HuH-7 (cell line): ENCODE results near the gene FAM193A.
"Not testable (repeated sequence)": the region's sequence is repeated elsewhere in the genome, so short reads cannot be mapped to it uniquely, and the experiment has no call there.

Experiments used
- DNase-seq: peaks from one replicate; pipeline ENCODE4 v3.0.0; 2011; ENCODE audit warnings: low spot score

FAM193A gene

DNA sequence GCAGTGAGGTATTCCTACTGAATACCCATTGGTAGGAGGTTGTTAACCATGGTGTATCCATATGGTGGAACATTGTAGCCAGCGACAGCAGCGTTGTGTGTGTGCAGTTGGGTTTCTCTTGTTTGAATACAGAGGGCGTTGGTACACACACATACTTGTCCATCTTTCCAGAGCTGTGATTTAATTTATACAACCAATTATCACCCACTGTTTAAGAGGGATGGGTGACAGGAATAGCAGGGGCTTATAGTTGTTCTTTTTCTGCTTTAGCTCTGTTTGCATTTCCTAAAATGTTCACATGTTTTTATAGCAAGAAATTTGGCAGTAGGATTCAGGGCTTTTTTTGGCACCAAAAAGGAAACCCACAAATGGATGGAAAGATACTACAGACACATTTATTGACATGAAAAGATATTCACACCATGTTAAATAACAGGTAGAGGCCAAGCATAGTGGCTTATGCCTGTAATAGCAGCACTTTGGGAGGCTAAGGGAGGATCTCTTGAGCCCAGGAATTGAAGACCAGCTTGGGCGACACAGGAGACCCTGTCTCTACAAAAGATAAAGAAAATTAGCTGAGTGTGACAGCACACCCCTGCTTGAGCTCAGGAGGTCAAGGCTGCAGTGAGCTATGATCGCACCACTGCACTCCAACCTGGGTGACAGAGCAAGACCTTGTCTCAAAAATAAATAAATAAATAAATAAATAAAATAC is 159.1 kb downstream of the FAM193A start:
- no peak for DNase-seq

GRCh38 chr4:2696423-2696822 is 160.0 kb downstream of the FAM193A start:
- DNase-seq, result no peak

DNA sequence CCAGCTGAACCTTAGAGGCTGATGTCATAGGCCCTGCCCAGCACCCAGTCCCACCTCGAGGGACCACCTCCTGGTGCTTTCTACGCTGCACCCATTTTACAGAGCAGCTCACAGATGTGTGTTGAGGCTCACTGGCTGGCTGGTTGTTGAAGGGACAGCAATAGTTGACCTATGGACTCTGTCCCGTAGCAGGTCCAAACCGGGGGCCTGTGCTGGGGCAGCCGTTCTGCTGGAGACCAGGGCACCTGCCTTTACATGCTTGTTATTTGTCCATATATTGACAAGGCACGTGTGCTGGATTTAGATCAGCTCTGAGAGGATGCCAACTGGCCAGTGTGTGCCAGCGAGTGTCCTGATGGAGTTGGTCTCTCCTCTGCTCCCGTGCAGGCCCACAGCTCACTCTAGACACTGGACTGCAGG is 161.6 kb downstream of the FAM193A start:
- no peak for DNase-seq

DNA sequence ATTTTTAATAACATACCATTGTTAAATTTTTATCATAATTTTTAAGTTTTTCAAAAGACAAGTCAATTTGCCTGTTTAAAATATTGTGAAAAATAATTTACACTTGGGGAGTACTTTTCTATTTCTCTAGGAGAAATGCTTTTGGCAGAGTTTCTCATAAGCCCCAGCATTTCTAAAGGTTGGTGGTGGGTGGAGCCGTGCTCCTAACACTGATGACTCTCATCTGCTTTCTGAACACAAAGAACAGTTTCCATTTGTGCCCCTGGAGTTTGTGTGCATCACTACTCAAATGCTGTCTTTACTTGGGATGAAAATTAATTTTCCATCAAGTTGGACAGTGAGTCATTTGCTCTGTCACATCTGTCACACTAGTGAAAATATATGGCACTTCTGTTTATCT is 162.1 kb downstream of the FAM193A start:
- no peak for DNase-seq

- no peak for DNase-seq
Measured at GRCh38 chr4:2698951-2699505, 162.6 kb downstream of the FAM193A start.

DNA sequence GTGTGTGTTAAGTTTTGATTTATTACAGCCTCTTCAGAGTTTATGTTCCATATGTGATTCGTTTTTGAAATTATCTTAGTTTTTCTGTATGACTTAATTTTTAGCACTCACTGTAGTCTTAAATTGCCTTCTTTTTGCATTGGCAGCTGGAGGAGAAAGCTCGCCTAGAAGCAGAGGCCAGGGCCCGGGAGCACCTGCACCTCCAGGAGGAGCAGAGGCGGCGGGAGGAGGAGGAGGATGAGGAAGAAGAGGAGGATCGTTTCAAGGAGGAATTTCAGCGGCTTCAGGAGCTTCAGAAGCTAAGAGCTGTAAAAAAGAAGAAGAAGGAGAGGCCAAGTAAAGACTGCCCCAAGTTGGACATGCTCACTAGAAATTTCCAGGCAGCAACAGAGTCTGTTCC is 163.1 kb downstream of the FAM193A start:
- DNase-seq, result no peak

- no peak for DNase-seq
Measured at GRCh38 chr4:2700031-2700430, 163.6 kb downstream of the FAM193A start.

DNA sequence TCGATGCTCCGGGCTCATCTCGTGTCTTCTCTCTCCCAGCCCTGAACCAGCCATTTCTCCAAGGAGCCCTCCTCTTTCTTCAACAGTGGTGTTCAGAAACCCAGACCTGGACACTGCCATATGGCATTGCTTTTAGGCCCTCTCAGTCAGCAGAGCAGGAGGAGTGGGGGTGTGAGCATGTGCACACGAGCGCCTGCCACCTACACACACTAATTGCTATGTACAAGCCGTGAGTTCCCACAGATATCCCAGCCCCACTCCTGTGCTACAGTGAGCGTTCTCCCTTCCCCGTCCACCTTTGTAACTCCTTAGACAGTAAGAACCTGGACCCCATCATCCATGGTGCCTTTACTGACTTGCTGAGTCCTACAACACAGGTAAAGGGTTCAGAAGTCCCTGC is 165.9 kb downstream of the FAM193A start:
- DNase-seq, result no peak

DNA sequence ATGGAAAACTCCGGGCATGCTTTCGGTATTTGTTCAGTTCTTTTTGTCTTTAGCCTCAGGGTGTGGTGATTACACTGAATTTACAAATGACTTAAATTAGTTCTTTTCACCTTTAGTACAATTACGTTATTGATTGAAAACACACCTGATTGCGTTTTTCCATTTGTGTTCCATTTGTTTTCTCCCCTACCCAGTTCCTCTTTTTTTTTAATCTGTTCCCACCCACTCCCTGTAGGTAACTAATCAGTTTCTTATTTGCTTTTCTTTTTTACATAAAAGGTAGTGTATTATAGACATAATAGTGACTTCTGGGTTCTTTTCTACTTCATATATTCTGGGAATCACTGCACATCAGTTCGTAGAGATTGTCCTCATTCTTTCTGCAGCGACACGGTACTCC is 166.3 kb downstream of the FAM193A start:
- no peak for DNase-seq

GRCh38 chr4:2712261-2712842 is 175.9 kb downstream of the FAM193A start:
- DNase-seq, result peak; percentile 31

GRCh38 chr4:2713337-2713736 is 176.9 kb downstream of the FAM193A start:
- no peak for DNase-seq

GRCh38 chr4:2714061-2714770 is 177.8 kb downstream of the FAM193A start:
- no peak for DNase-seq

- no peak for DNase-seq
Measured at GRCh38 chr4:2714918-2715317, 178.5 kb downstream of the FAM193A start.

- DNase-seq, result no peak
Measured at GRCh38 chr4:2715426-2715825, 179.0 kb downstream of the FAM193A start.

- DNase-seq, result no peak
Measured at GRCh38 chr4:2716236-2716635, 179.8 kb downstream of the FAM193A start.

- no peak for DNase-seq
Measured at GRCh38 chr4:2721586-2721985, 185.1 kb downstream of the FAM193A start.

- no peak for DNase-seq
Measured at GRCh38 chr4:2722033-2722432, 185.6 kb downstream of the FAM193A start.

GRCh38 chr4:2723751-2724150 is 187.3 kb downstream of the FAM193A start:
- no peak for DNase-seq

DNA sequence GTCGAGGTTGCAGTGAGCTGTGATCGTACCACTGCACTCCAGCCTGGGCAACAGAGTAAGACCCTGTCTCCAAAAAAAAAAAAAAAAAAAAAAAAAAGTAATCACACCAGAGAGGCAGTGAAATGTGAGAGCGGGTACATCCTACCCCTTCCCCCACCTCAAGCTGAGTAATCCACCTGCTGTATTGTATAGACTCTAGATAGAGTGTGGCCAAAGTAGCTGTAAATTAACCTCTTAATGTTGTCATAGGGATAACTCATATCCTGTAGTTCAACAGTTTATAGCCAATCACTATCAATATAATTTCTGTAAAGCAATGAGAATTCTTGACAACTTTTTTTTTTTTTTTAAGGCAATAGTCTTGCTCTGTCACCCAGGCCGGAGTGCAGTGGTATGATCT is 188.9 kb downstream of the FAM193A start:
- no peak for DNase-seq

GRCh38 chr4:2726881-2727280 is 190.4 kb downstream of the FAM193A start:
- DNase-seq, result not testable (repeated sequence)

DNA sequence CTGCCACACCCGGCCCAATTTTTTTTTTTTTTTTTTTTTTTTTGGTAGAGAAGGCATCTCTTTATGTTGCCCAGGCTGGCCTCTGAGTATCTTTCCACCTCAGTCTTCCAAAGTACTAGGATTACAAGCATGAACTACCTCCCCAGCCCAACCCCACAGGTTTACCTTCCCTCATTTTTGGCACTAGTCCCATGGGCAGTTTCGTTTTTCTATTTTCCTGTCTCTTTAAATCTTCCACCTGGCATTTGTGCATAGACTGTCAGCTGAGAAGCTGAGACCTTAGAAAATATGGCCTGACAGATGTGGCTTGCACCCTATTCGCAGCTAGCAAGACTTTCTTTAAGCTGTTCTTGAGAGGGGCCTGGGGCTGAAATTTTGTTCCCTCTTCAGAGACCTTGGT is 191.8 kb downstream of the FAM193A start:
- no peak for DNase-seq

GRCh38 chr4:2728806-2729532 is 192.5 kb downstream of the FAM193A start:
- no peak for DNase-seq

- DNase-seq, result no peak
Measured at GRCh38 chr4:2729533-2729875, 193.1 kb downstream of the FAM193A start.
